ENCODE results near the gene CST11. TPM values are rescaled to one million over a fixed set of nuclear protein-coding genes. Genes with fewer than 3 reads are reported as not detected.

Gene CST11
- total RNA-seq, 1 donor from 2014 or later, result not detected

- Mint-ChIP-seq H3K4me3 (ENCODE audit: unreplicated experiment) (no peak overlapping the region), H3K27me3 (ENCODE audit: unreplicated experiment) (no peaks in the 10 kb centered on the region), H3K27ac (ENCODE audit: unreplicated experiment) (no peak overlapping the region), H3K9me3 (ENCODE audit: unreplicated experiment) (no peaks in the 10 kb centered on the region), H3K4me1 (ENCODE audit: unreplicated experiment) (peaks cover 19% of the 10 kb centered on the region), H3K36me3 (ENCODE audit: unreplicated experiment) (peaks cover 3% of the 10 kb centered on the region)
- no peak for TF ChIP-seq CTCF (IDR thresholded peaks at IDR 0.05)
- DNase-seq (ENCODE audit: extremely low spot score, unreplicated experiment), result no peak
Observed at GRCh38 chr20:23404196-23404595, 48.5 kb downstream of the CST11 start.

GRCh38 chr20:23403751-23404150, 48.9 kb downstream of the CST11 start:
- no peaks in the 10 kb centered on the region for H3K27me3 Mint-ChIP-seq (ENCODE audit: unreplicated experiment)
- H3K9me3 Mint-ChIP-seq (ENCODE audit: unreplicated experiment), result no peaks in the 10 kb centered on the region
- no peak for TF ChIP-seq CTCF (IDR thresholded peaks at IDR 0.05)
- no peak overlapping the region for H3K4me3 Mint-ChIP-seq (ENCODE audit: unreplicated experiment)
- peaks cover 21% of the 10 kb centered on the region for H3K4me1 Mint-ChIP-seq (ENCODE audit: unreplicated experiment)
- peaks cover 3% of the 10 kb centered on the region for H3K36me3 Mint-ChIP-seq (ENCODE audit: unreplicated experiment)
- DNase-seq (ENCODE audit: extremely low spot score, unreplicated experiment), result no peak
- H3K27ac Mint-ChIP-seq (ENCODE audit: unreplicated experiment), result no peak overlapping the region

GRCh38 chr20:23401051-23401450, 51.6 kb downstream of the CST11 start:
- Mint-ChIP-seq H3K27ac (ENCODE audit: unreplicated experiment) (no peak overlapping the region), H3K4me1 (ENCODE audit: unreplicated experiment) (peaks cover 22% of the 10 kb centered on the region), H3K4me3 (ENCODE audit: unreplicated experiment) (no peak overlapping the region), H3K36me3 (ENCODE audit: unreplicated experiment) (peaks cover 3% of the 10 kb centered on the region), H3K9me3 (ENCODE audit: unreplicated experiment) (no peaks in the 10 kb centered on the region), H3K27me3 (ENCODE audit: unreplicated experiment) (no peaks in the 10 kb centered on the region)
- no peak for DNase-seq (ENCODE audit: extremely low spot score, unreplicated experiment)
- TF ChIP-seq CTCF (IDR thresholded peaks at IDR 0.05), result no peak

Other genes with a start within 250 kb of the CST11 start
- gene NXT1, start 102.1 kb downstream of the CST11 start, total RNA-seq, result 12.4 and 14.0 TPM in 2 replicates
- gene GZF1, start 90.7 kb downstream of the CST11 start, total RNA-seq, result 14.4 and 16.8 TPM in 2 replicates
- gene NAPB, start 31.4 kb downstream of the CST11 start, total RNA-seq, result 8.8 and 10.5 TPM in 2 replicates
- not detected in 2 replicates for gene CSTL1, start 13.2 kb downstream of the CST11 start, total RNA-seq
- gene CST8, start 38.2 kb upstream of the CST11 start, total RNA-seq, result not detected in 2 replicates
- not detected in 2 replicates for gene CST9L, start 115.6 kb upstream of the CST11 start, total RNA-seq
- not detected in 2 replicates for gene CST9, start 153.0 kb upstream of the CST11 start, total RNA-seq
- 705 and 710 TPM in 2 replicates for gene CST3, start 185.1 kb upstream of the CST11 start, total RNA-seq
- not detected in 2 replicates for gene CST4, start 236.2 kb upstream of the CST11 start, total RNA-seq